K562 (cell line): Measurements from ENCODE around the gene UBLCP1. TPM values are rescaled to one million over a fixed set of nuclear protein-coding genes. Genes with fewer than 3 reads are reported as not detected.

Source experiments
- ATAC-seq: fragments of 200-7000 bp; cut with Tn5 transposase; 3 replicates; pipeline ENCODE4 v1.9.1; 2020; ENCODE audit warnings: moderate library complexity
- BruUV-seq: library from RNA; stranded (reverse); fragments of 400-500 nt; replicated peaks from 2 replicates; lab custom pipeline; 2021; lab: Mats Ljungman, UMichigan
- CTCF ChIA-PET: fragments of 300-600 bp; formaldehyde crosslinking; extraction: SDS; loops from one replicate; lab custom pipeline; 2021; ENCODE audit warnings: low intra/inter-chr PET ratio; lab: Yijun Ruan, JAX
- POLR2A ChIA-PET: fragments of 300-600, 350-650 bp; sonication (Branson Sonifier 250); formaldehyde crosslinking; extraction: SDS; loops from one replicate; lab custom pipeline; 2021; ENCODE audit warnings: antibody characterized with exemption, inconsistent platforms; lab: Yijun Ruan, JAX
- DNase-seq, 4 experiments: peaks; one replicate each; pipeline versions ENCODE4 v3.0.0 to v3.0.0-alpha.2; 2011 to 2018; ENCODE audit warnings: low spot score in 3 of 4, mixed read lengths in 3 of 4; ENCODE audit errors: extremely low read depth in 1 of 4
- FAIRE-seq: peaks from 2 replicates; lab custom pipeline; 2011; peaks lifted over from hg19 to GRCh38; lab: Jason Lieb, UNC
- H2AFZ ChIP-seq: 2 replicates; pipeline ENCODE4 v1.6.0; 2011; ENCODE audit warnings: low read depth, low read length, control low read depth, inconsistent platforms
- H3K27ac ChIP-seq: fragments of 200-600 bp; 3 replicates; pipeline ENCODE4 v1.8.0; 2011; ENCODE audit warnings: low read depth, mild to moderate bottlenecking, control low read depth, inconsistent platforms, low read length, moderate library complexity, mixed read lengths; ENCODE audit errors: extremely low read depth
- H3K27me3 ChIP-seq, 2 experiments: fragments of 300-600 bp in 1 of 2; 2 replicates in 1 of 2; 3 replicates in 1 of 2; pipeline versions ENCODE4 v1.6.0 to v1.8.0; 2011; ENCODE audit warnings: inconsistent platforms in 2 of 2, low read length in 2 of 2, mild to moderate bottlenecking in 1 of 2, mixed read lengths in 1 of 2, moderate library complexity in 1 of 2; ENCODE audit not compliant: control insufficient read depth in 2 of 2, insufficient read depth in 2 of 2
- H3K36me3 ChIP-seq: fragments of 300-600 bp; 3 replicates; pipeline ENCODE4 v1.8.0; 2011; ENCODE audit warnings: mild to moderate bottlenecking, low read length, inconsistent platforms; ENCODE audit not compliant: control insufficient read depth, insufficient read depth
- H3K4me1 ChIP-seq, 2 experiments: fragments of 200-600 bp in 1 of 2; replicated peaks in 1 of 2; 2 replicates in 1 of 2; 3 replicates in 1 of 2; pipeline versions ENCODE4 v1.5.1 to v1.8.0; 2011; ENCODE audit warnings: inconsistent platforms in 2 of 2, low read length in 2 of 2, mild to moderate bottlenecking in 1 of 2, mixed read lengths in 1 of 2, moderate library complexity in 1 of 2; ENCODE audit not compliant: control insufficient read depth in 2 of 2, insufficient read depth in 2 of 2
- H3K4me2 ChIP-seq: 2 replicates; pipeline ENCODE4 v1.6.1; 2011; ENCODE audit warnings: low read length, control low read depth, inconsistent platforms, mixed read lengths; ENCODE audit not compliant: insufficient read depth
- H3K4me3 ChIP-seq: fragments of 200-600 bp; sonication (generic), shearing (Covaris generic); 2 replicates; pipeline ENCODE4 v1.5.1; 2016; ENCODE audit warnings: control low read depth, inconsistent platforms
- H3K79me2 ChIP-seq: fragments of 200-600 bp; 3 replicates; pipeline ENCODE4 v1.8.0; 2011; ENCODE audit warnings: low read length, inconsistent platforms; ENCODE audit not compliant: control insufficient read depth, insufficient read depth
- H3K9ac ChIP-seq, 2 experiments: 2 replicates each; pipeline versions ENCODE4 v1.6.0 to v1.6.1; 2011; ENCODE audit warnings: low read depth in 2 of 2, low read length in 2 of 2, control low read depth in 1 of 2, inconsistent platforms in 1 of 2, mild to moderate bottlenecking in 1 of 2, mixed read lengths in 1 of 2; ENCODE audit not compliant: insufficient read depth in 1 of 2
- H3K9me1 ChIP-seq: one replicate; pipeline ENCODE4 v1.6.0; 2011; ENCODE audit warnings: inconsistent platforms, mild to moderate bottlenecking, low read length, moderate library complexity; ENCODE audit not compliant: control insufficient read depth, insufficient read depth
- H3K9me3 ChIP-seq: replicated peaks from 2 replicates; pipeline ENCODE4 v1.5.1; 2011; ENCODE audit warnings: low read depth, low read length, inconsistent platforms; ENCODE audit not compliant: control insufficient read depth, insufficient read depth
- H4K20me1 ChIP-seq: replicated peaks from 2 replicates; pipeline ENCODE4 v1.6.1; 2011; ENCODE audit warnings: low read length, inconsistent platforms, mixed read lengths; ENCODE audit not compliant: control insufficient read depth, insufficient read depth
- BMI1 ChIP-seq: fragments of 150-350 bp; IDR thresholded peaks from 2 replicates; pipeline ENCODE4 v1.6.1; 2014; ENCODE audit warnings: low read length
- FOS ChIP-seq: IDR thresholded peaks from 3 replicates; pipeline ENCODE4 v1.6.1; 2011; ENCODE audit not compliant: insufficient read length; ENCODE audit errors: extremely low read depth
- MED1 ChIP-seq: sonication (generic); formaldehyde crosslinking; IDR thresholded peaks from 2 replicates; pipeline ENCODE4 v1.8.1; 2023; ENCODE audit warnings: missing genetic modification reagents, borderline replicate concordance
- NR1H2 ChIP-seq: sonication (generic); formaldehyde crosslinking; IDR thresholded peaks from 2 replicates; pipeline ENCODE4 v1.4.0; 2020; ENCODE audit warnings: mild to moderate bottlenecking, missing genetic modification reagents
- ZNF644 ChIP-seq: fragments of 200-800 bp; sonication (Bioruptor generic); IDR thresholded peaks from 2 replicates; pipeline ENCODE4 v1.6.1; 2016; ENCODE audit warnings: low read depth, missing genetic modification characterization, missing compliant biosample characterization
- WGBS: fragments of 100-300 bp; shearing (Covaris generic); methylation state at CpG from one replicate; pipeline ENCODE4 v1.1.6; 2016; ENCODE audit warnings: low coverage, mixed read lengths; ENCODE audit not compliant: insufficient coverage; ENCODE audit errors: missing lambda C conversion rate; 5-methylcytosine and 5-hydroxymethylcytosine counted together
- in situ Hi-C: fragments of 300-500 bp; cut with MboI; formaldehyde crosslinking; loops from 4 replicates; pipeline ENCODE4 v1.15.0; 2018; ENCODE audit warnings: inconsistent platforms, mixed read lengths
- intact Hi-C: fragments of 100-400 bp; cut with micrococcal nuclease; formaldehyde crosslinking; loops from 2 replicates; pipeline ENCODE4 v1.14.2; 2022
- polyA plus RNA-seq, 8 experiments: library from polyadenylated mRNA; depleted of rRNA in 4 of 8; stranded (reverse) in 5 of 8; unstranded in 3 of 8; fragments of >200 nt; fragmentation: Nextera tagmentation in 2 of 8; fragmentation: Illumina TruSeq in 1 of 8; extraction: Ambion mirVana in 2 of 8; extraction: Trizol in 1 of 8; gene quantifications; 2 replicates each; pipeline versions ENCODE4 v1.2.1 to v1.2.3, GENCODE V29; 2011 to 2014; ENCODE audit warnings: inconsistent platforms in 1 of 8, missing spikeins in 1 of 8
- total RNA-seq, 7 experiments: library from RNA; depleted of rRNA in 6 of 7; stranded (reverse); fragments of >200 nt in 6 of 7; fragmentation: Illumina TruSeq in 2 of 7; extraction: Trizol in 2 of 7; gene quantifications; 2 replicates each; pipeline versions ENCODE4 v1.2.1 to v1.2.3, GENCODE V29; 2011 to 2021; ENCODE audit warnings: low replicate concordance in 1 of 7
- TF ChIP-seq, protein P1 (sequence below), 2 experiments: IDR thresholded peaks in 1 of 2; conservative IDR thresholded peaks in 1 of 2; 2 replicates each; pipeline ENCODE4 v1.6.1; 2016; ENCODE audit warnings: low read depth in 2 of 2, mild to moderate bottlenecking in 1 of 2, missing compliant biosample characterization in 1 of 2, missing genetic modification characterization in 1 of 2, moderate library complexity in 1 of 2
- TF ChIP-seq, protein P2 (sequence below): sonication (generic); formaldehyde crosslinking; IDR thresholded peaks from 2 replicates; pipeline ENCODE4 v1.8.1; 2023; ENCODE audit warnings: missing genetic modification reagents, mild to moderate bottlenecking, borderline replicate concordance
- TF ChIP-seq, protein P3 (sequence below): fragments of 450-650 bp; formaldehyde crosslinking; IDR thresholded peaks from 2 replicates; pipeline ENCODE4 v1.4.0; 2020; ENCODE audit warnings: mild to moderate bottlenecking, moderate library complexity
- TF ChIP-seq, protein P4 (sequence below): fragments of 450-650 bp; IDR thresholded peaks from 2 replicates; pipeline ENCODE4 v1.6.1; 2018; ENCODE audit warnings: mild to moderate bottlenecking, low read depth; ENCODE audit not compliant: partially characterized antibody

UBLCP1 gene
- total and polyA plus RNA-seq, 9 of the 15 experiments (the other 6 are each of a cell fraction or from before 2014, with no cell fraction given), result 18.8 to 39.8 (median 30.2) TPM

DNA sequence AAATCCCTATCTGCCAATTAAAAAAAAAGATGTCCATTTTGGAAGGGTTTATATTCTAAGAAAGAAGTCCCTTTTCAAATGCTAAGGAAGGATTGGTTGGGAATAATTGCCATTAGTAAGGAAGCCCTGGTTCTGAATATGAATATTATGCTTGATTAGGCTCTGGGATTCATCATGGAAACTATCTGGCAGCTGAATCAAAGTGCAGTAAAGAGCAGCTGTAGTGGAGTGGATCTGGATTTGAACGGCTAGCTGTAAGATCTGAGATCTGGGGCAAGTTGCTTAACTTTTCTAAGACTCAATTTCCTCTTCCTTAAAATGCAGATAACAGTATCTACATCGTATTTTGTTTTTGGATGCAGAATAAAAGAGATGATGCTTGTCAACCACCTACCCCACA lies 56.7 kb downstream of the UBLCP1 start (continued):
- TF ChIP-seq, protein P1, sequence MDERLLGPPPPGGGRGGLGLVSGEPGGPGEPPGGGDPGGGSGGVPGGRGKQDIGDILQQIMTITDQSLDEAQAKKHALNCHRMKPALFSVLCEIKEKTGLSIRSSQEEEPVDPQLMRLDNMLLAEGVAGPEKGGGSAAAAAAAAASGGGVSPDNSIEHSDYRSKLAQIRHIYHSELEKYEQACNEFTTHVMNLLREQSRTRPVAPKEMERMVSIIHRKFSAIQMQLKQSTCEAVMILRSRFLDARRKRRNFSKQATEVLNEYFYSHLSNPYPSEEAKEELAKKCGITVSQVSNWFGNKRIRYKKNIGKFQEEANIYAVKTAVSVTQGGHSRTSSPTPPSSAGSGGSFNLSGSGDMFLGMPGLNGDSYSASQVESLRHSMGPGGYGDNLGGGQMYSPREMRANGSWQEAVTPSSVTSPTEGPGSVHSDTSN (CRISPR knock-in tag; IDR thresholded peaks at IDR 0.05; ENCODE audit: low read depth), result no peak
- TF ChIP-seq, protein P1 (tag; conservative IDR thresholded peaks at IDR 0.05; ENCODE audit: low read depth), result no peak
- TF ChIP-seq, all 486 proteins: peak for 0

DNA sequence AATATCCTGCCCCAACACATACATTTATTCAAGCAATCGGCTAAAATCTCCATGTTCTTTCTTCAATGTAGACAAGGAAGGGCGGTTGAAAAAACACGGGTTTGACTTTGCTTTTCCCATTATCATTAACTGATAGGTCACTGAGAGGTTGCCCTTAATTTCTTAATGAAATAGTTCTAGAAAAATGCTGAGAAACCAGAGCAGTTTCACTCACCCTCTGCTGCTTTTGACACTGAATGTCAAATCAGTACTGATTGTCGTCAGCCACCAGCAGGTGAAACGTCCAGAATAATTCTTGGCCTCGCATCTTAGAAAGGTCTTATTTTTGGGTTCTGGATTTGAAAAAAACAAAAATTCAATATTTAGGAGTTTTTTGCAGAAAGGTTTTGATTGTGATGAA lies 59.1 kb downstream of the UBLCP1 start:
- Histone ChIP-seq H3K36me3 (no peaks in the 10 kb centered on the region), H4K20me1 (no peaks in the 10 kb centered on the region), H3K4me2 (no peak overlapping the region), H3K27ac (no peak overlapping the region), H2AFZ (no peak overlapping the region), H3K27me3 (peaks cover 0 to 4% of the 10 kb centered on the region in 2 experiments; a peak in 2 of 5 replicates), H3K9me1 (no peaks in the 10 kb centered on the region), H3K4me3 (no peak overlapping the region), H3K4me1 (no peaks in the 10 kb centered on the region), H3K9me3 (no peaks in the 10 kb centered on the region), H3K9ac (no peak overlapping the region), H3K79me2 (no peaks in the 10 kb centered on the region)
- ChIA-PET POLR2A (no interaction called here), CTCF (no interaction called here)
- in situ Hi-C loops, result loop anchor here (25.0 kb wide), 1 partner anchor 610 kb away; no protein-coding TSS in a partner anchor
- ATAC-seq (no peak), DNase-seq (no peak), FAIRE-seq (no peak)
- 4% methylated on average over 6 of the region's 6 CpGs for WGBS
- no TSS peak for BruUV-seq
- intact Hi-C loops, result no loop called here
- TF ChIP-seq, protein P2, sequence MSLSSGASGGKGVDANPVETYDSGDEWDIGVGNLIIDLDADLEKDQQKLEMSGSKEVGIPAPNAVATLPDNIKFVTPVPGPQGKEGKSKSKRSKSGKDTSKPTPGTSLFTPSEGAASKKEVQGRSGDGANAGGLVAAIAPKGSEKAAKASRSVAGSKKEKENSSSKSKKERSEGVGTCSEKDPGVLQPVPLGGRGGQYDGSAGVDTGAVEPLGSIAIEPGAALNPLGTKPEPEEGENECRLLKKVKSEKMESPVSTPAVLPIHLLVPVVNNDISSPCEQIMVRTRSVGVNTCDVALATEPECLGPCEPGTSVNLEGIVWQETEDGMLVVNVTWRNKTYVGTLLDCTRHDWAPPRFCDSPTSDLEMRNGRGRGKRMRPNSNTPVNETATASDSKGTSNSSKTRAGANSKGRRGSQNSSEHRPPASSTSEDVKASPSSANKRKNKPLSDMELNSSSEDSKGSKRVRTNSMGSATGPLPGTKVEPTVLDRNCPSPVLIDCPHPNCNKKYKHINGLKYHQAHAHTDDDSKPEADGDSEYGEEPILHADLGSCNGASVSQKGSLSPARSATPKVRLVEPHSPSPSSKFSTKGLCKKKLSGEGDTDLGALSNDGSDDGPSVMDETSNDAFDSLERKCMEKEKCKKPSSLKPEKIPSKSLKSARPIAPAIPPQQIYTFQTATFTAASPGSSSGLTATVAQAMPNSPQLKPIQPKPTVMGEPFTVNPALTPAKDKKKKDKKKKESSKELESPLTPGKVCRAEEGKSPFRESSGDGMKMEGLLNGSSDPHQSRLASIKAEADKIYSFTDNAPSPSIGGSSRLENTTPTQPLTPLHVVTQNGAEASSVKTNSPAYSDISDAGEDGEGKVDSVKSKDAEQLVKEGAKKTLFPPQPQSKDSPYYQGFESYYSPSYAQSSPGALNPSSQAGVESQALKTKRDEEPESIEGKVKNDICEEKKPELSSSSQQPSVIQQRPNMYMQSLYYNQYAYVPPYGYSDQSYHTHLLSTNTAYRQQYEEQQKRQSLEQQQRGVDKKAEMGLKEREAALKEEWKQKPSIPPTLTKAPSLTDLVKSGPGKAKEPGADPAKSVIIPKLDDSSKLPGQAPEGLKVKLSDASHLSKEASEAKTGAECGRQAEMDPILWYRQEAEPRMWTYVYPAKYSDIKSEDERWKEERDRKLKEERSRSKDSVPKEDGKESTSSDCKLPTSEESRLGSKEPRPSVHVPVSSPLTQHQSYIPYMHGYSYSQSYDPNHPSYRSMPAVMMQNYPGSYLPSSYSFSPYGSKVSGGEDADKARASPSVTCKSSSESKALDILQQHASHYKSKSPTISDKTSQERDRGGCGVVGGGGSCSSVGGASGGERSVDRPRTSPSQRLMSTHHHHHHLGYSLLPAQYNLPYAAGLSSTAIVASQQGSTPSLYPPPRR (CRISPR knock-in tag), result no peak
- TF ChIP-seq FOS (no peak), MED1 (no peak), BMI1 (no peak), ZNF644 (no peak), NR1H2 (CRISPR knock-in tag) (no peak)
- TF ChIP-seq, protein P3, sequence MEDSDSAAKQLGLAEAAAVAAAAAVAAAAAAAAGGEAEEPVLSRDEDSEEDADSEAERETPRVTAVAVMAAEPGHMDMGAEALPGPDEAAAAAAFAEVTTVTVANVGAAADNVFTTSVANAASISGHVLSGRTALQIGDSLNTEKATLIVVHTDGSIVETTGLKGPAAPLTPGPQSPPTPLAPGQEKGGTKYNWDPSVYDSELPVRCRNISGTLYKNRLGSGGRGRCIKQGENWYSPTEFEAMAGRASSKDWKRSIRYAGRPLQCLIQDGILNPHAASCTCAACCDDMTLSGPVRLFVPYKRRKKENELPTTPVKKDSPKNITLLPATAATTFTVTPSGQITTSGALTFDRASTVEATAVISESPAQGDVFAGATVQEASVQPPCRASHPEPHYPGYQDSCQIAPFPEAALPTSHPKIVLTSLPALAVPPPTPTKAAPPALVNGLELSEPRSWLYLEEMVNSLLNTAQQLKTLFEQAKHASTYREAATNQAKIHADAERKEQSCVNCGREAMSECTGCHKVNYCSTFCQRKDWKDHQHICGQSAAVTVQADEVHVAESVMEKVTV (CRISPR knock-in tag), result no peak
- TF ChIP-seq, protein P4, sequence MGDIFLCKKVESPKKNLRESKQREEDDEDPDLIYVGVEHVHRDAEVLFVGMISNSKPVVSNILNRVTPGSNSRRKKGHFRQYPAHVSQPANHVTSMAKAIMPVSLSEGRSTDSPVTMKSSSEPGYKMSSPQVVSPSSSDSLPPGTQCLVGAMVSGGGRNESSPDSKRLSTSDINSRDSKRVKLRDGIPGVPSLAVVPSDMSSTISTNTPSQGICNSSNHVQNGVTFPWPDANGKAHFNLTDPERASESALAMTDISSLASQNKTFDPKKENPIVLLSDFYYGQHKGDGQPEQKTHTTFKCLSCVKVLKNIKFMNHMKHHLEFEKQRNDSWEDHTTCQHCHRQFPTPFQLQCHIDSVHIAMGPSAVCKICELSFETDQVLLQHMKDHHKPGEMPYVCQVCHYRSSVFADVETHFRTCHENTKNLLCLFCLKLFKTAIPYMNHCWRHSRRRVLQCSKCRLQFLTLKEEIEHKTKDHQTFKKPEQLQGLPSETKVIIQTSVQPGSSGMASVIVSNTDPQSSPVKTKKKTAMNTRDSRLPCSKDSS, result no peak
